B cell (primary cell): ENCODE data around the gene KRT77. TPM values are rescaled to one million over a fixed set of nuclear protein-coding genes. Genes with fewer than 3 reads are reported as not detected.

Experiments
- ATAC-seq: fragments of 200-7000 bp; cut with Tn5 transposase; one replicate; pipeline ENCODE4 v1.10.0; 2021; ENCODE audit warnings: low read depth, mild to moderate bottlenecking, moderate number of reproducible peaks, moderate library complexity
- CTCF ChIA-PET: fragments of 350-600 bp; sonication (Branson Sonifier 250); formaldehyde crosslinking; loops from one replicate; lab custom pipeline; 2021; ENCODE audit warnings: antibody characterized with exemption, inconsistent platforms; lab: Charles Lee
- POLR2A ChIA-PET: fragments of 350-600 bp; sonication (Branson Sonifier 250); formaldehyde crosslinking; loops from one replicate; lab custom pipeline; 2021; ENCODE audit warnings: antibody characterized with exemption; lab: Charles Lee
- DNase-seq: peaks from one replicate; pipeline ENCODE4 v3.0.0; 2013
- H2AFZ ChIP-seq: 2 replicates; pipeline ENCODE4 v1.6.1; 2012; ENCODE audit warnings: mild to moderate bottlenecking, low read depth, low read length; ENCODE audit not compliant: insufficient read depth, poor library complexity, severe bottlenecking
- H3K27ac ChIP-seq, 2 donors: 1 replicate in 1 of 2; 2 replicates in 1 of 2; pipeline ENCODE4 v1.5.1; 2012 to 2013; ENCODE audit warnings: low read length in 2 of 2, mild to moderate bottlenecking in 2 of 2, moderate library complexity in 1 of 2
- H3K27me3 ChIP-seq, 4 experiments: fragments of 200-600 bp in 1 of 4; sonication (generic) in 1 of 4; replicated peaks in 1 of 4; 1 replicate in 2 of 4; 2 replicates in 2 of 4; pipeline versions ENCODE4 v1.6.1 to v1.7.0; 2013 to 2016; ENCODE audit warnings: low read length in 3 of 4, mild to moderate bottlenecking in 2 of 4, mixed read lengths in 1 of 4, moderate library complexity in 1 of 4; ENCODE audit not compliant: insufficient read depth in 4 of 4, control insufficient read depth in 3 of 4; ENCODE audit errors: control extremely low read depth in 1 of 4
- H3K36me3 ChIP-seq, 2 experiments: replicated peaks in 1 of 2; 1 replicate in 1 of 2; 2 replicates in 1 of 2; pipeline versions ENCODE4 v1.6.1 to v1.7.1; 2013; ENCODE audit warnings: low read length in 1 of 2; ENCODE audit not compliant: insufficient read depth in 2 of 2, control insufficient read depth in 1 of 2; ENCODE audit errors: control extremely low read depth in 1 of 2, extremely low read depth in 1 of 2
- H3K4me1 ChIP-seq, 2 donors: fragments of 200-600 bp in 1 of 2; sonication (generic) in 1 of 2; 1 replicate in 1 of 2; 2 replicates in 1 of 2; pipeline versions ENCODE4 v1.5.1 to v1.6.1; 2013 to 2017; ENCODE audit warnings: low read length in 2 of 2; ENCODE audit not compliant: control insufficient read depth in 2 of 2, insufficient read depth in 2 of 2
- H3K4me2 ChIP-seq: replicated peaks from 2 replicates; pipeline ENCODE3; 2012; ENCODE audit warnings: mild to moderate bottlenecking, low read depth, low read length; ENCODE audit not compliant: poor library complexity, severe bottlenecking
- H3K4me3 ChIP-seq, 5 experiments: fragments of 200-600 bp in 1 of 5; sonication (generic) in 1 of 5; 1 replicate in 3 of 5; 2 replicates in 2 of 5; pipeline versions ENCODE4 v1.5.1 to v1.7.0; 2011 to 2016; ENCODE audit warnings: low read length in 4 of 5, mild to moderate bottlenecking in 4 of 5, low read depth in 2 of 5, control low read depth in 1 of 5, moderate library complexity in 1 of 5; ENCODE audit not compliant: insufficient read depth in 1 of 5; ENCODE audit errors: control extremely low read depth in 1 of 5, extremely low read depth in 1 of 5
- H3K79me2 ChIP-seq: fragments of 200-600 bp; sonication (generic); one replicate; pipeline ENCODE4 v1.6.0; 2016; ENCODE audit warnings: low read length; ENCODE audit not compliant: control insufficient read depth, insufficient read depth
- H3K9ac ChIP-seq: fragments of 200-600 bp; sonication (generic); 2 replicates; pipeline ENCODE4 v1.6.1; 2017; ENCODE audit warnings: mild to moderate bottlenecking, low read length, moderate library complexity
- H3K9me3 ChIP-seq, 3 donors: one replicate each; pipeline versions ENCODE4 v1.6.1 to v1.7.1; 2013; ENCODE audit warnings: low read length in 2 of 3; ENCODE audit not compliant: control insufficient read depth in 2 of 3, insufficient read depth in 1 of 3; ENCODE audit errors: control extremely low read depth in 1 of 3
- H4K20me1 ChIP-seq: 2 replicates; pipeline ENCODE4 v1.6.0; 2012; ENCODE audit warnings: mild to moderate bottlenecking, low read length; ENCODE audit not compliant: insufficient read depth, control insufficient read depth, poor library complexity, severe bottlenecking
- H3K27ac Mint-ChIP-seq: one replicate; pipeline ENCODE4 v1.8.0; 2021; ENCODE audit warnings: mixed read lengths
- H3K27me3 Mint-ChIP-seq: one replicate; pipeline ENCODE4 v1.8.0; 2021; ENCODE audit warnings: mixed read lengths
- H3K4me1 Mint-ChIP-seq: one replicate; pipeline ENCODE4 v1.8.0; 2021; ENCODE audit warnings: mixed read lengths
- H3K4me3 Mint-ChIP-seq: one replicate; pipeline ENCODE4 v1.8.0; 2021; ENCODE audit warnings: mixed read lengths
- H3K9me3 Mint-ChIP-seq: one replicate; pipeline ENCODE4 v1.8.0; 2022; ENCODE audit warnings: mixed read lengths; ENCODE audit not compliant: insufficient read depth
- EZH2 ChIP-seq: IDR thresholded peaks from 2 replicates; pipeline ENCODE4 v1.6.1; 2012; ENCODE audit warnings: borderline replicate concordance, low read depth, mild to moderate bottlenecking, moderate library complexity, low read length; ENCODE audit not compliant: insufficient read depth, poor library complexity, severe bottlenecking
- WGBS: methylation state at CpG from one replicate; pipeline ENCODE4 v1.1.5; 2013; ENCODE audit warnings: missing lambda C conversion rate; ENCODE audit not compliant: insufficient coverage; 5-methylcytosine and 5-hydroxymethylcytosine counted together
- intact Hi-C: fragments of 100-400 bp; cut with micrococcal nuclease; formaldehyde crosslinking; loops from one replicate; pipeline ENCODE4 v1.10.0; 2022
- polyA plus RNA-seq: library from polyadenylated mRNA; depleted of rRNA; stranded (reverse); fragments of >200 nt; gene quantifications from 2 replicates; pipeline ENCODE4 v1.2.3, GENCODE V29; 2012
- total RNA-seq, 2 donors: library from RNA; stranded (reverse); fragments of 120-200 nt in 1 of 2; gene quantifications; 1 replicate in 1 of 2; 2 replicates in 1 of 2; pipeline versions ENCODE4 v1.2.3 to v1.2.4, GENCODE V29; 2013 to 2022
- TF ChIP-seq, protein P1 (sequence below): fragments of 200-600 bp; IDR thresholded peaks from one replicate; pipeline ENCODE4 v1.8.0; 2022; ENCODE audit warnings: antibody characterized with exemption, mild to moderate bottlenecking

Gene KRT77
- total and polyA plus RNA-seq, 2 donors (not counting 1 experiment from before 2014, with no cell fraction given): not detected

DNA sequence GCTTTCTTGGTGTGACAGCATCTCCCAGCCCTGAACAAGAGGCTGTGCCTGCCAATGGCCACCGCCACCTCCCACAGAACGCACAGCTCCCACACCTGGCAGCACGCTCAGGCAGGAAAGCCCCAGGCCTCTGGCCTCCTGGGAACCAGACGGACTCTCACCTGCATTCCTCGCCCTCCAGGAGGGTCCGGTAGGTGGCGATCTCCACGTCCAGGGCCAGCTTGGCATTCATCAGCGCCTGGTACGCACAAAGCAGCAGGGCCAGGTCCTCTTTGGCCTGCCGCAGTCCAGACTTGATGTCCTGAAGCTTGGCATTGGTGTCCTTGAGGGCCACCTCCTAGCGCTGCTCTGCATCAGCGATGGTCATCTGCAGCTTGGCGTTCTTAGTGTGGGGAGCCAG is 12.1 kb upstream of the KRT77 start:
- ChIA-PET CTCF (no interaction called here), POLR2A (no interaction called here)
- Histone ChIP-seq H3K27me3 (peaks cover 0 to 28% (median 15%) of the 10 kb centered on the region in 4 experiments), H2AFZ (no peak overlapping the region), H4K20me1 (no peaks in the 10 kb centered on the region), H3K4me1 (no peaks in the 10 kb centered on the region), H3K4me3 (no peak overlapping the region), H3K9me3 (peaks cover 0 to 3% (median 0%) of the 10 kb centered on the region in 3 donors), H3K36me3 (no peaks in the 10 kb centered on the region), H3K79me2 (no peaks in the 10 kb centered on the region), H3K4me2 (no peak overlapping the region), H3K9ac (no peak overlapping the region), H3K27ac (no peak overlapping the region)
- no peak for TF ChIP-seq EZH2
- TF ChIP-seq, protein P1, sequence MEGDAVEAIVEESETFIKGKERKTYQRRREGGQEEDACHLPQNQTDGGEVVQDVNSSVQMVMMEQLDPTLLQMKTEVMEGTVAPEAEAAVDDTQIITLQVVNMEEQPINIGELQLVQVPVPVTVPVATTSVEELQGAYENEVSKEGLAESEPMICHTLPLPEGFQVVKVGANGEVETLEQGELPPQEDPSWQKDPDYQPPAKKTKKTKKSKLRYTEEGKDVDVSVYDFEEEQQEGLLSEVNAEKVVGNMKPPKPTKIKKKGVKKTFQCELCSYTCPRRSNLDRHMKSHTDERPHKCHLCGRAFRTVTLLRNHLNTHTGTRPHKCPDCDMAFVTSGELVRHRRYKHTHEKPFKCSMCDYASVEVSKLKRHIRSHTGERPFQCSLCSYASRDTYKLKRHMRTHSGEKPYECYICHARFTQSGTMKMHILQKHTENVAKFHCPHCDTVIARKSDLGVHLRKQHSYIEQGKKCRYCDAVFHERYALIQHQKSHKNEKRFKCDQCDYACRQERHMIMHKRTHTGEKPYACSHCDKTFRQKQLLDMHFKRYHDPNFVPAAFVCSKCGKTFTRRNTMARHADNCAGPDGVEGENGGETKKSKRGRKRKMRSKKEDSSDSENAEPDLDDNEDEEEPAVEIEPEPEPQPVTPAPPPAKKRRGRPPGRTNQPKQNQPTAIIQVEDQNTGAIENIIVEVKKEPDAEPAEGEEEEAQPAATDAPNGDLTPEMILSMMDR: no peak
- H3K4me3 Mint-ChIP-seq: no peak overlapping the region
- peaks cover 44% of the 10 kb centered on the region for H3K27me3 Mint-ChIP-seq
- no peak overlapping the region for H3K27ac Mint-ChIP-seq
- DNase-seq (no peak), ATAC-seq (no peak)
- H3K9me3 Mint-ChIP-seq: peaks cover 2% of the 10 kb centered on the region
- H3K4me1 Mint-ChIP-seq: no peaks in the 10 kb centered on the region
- WGBS: 88% methylated on average over 14 of the region's 14 CpGs
- intact Hi-C loops: no loop called here

DNA sequence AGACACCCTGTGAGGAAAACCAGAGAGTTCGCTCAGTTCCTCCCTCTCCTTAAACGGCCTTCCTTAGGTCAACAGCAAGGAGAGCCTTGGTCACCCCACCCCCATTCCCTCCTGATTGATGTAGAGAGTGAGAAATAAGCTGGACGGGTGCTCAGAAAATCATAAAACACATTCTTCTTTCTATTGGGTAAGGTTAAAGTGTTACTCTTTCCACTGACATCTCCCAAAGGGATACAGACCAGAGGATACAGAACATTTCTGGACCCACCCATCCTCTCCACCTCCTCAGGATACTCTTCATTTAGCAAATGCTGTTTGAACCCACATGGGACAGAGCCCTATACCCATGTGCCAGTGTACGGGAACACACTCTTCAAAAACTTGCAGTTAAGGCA is 11.6 kb upstream of the KRT77 start:
- ChIA-PET POLR2A (no interaction called here), CTCF (no interaction called here)
- no peaks in the 10 kb centered on the region for H3K79me2 ChIP-seq
- intact Hi-C loops: no loop called here
- no peak for TF ChIP-seq EZH2
- TF ChIP-seq, protein P1: no peak
- H3K4me1 ChIP-seq: no peaks in the 10 kb centered on the region
- no peak overlapping the region for H3K4me3 ChIP-seq
- ATAC-seq (no peak), DNase-seq (no peak)
- Mint-ChIP-seq H3K27me3 (peaks cover 44% of the 10 kb centered on the region), H3K27ac (no peak overlapping the region), H3K4me1 (no peaks in the 10 kb centered on the region), H3K4me3 (no peak overlapping the region), H3K9me3 (peaks cover 2% of the 10 kb centered on the region)
- no peaks in the 10 kb centered on the region for H4K20me1 ChIP-seq
- no peak overlapping the region for H3K27ac ChIP-seq
- H3K4me2 ChIP-seq: no peak overlapping the region
- H2AFZ ChIP-seq: no peak overlapping the region
- H3K9ac ChIP-seq: no peak overlapping the region
- H3K36me3 ChIP-seq: no peaks in the 10 kb centered on the region
- H3K9me3 ChIP-seq: peaks cover 0 to 3% (median 0%) of the 10 kb centered on the region in 3 donors
- no CpG with 5 or more reads among the region's 4 CpGs for WGBS
- H3K27me3 ChIP-seq: peaks cover 0 to 28% (median 15%) of the 10 kb centered on the region in 4 experiments
